ENCODE data around the gene HDC.

HDC gene

DNA sequence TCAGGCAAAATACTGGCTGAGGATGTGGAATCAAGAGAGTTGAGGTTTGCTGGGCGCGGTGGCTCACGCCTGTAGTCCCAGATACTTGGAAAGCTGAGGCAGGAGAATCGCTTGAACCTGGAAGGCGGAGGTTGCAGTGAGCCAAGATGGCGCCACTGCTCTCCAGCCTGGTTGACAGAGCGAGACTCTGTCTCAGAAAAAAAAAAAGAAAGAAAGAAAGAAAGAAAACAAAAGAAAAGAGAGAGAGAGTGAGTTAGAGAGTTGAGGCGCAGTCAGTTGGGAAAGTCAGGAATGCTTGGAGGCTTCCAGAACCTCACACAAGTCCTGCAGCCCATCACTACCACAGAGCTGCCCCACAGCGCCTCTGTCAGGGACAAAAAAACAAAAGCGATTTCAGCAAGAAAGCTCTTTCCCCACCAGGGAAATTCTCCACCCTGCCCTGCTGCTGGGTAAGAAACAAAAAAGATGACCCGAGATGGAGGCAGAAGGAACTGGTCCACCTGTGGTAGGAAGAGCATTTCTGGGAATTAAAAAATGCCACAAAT lies 13.8 kb downstream of the HDC start:
- no peak for DNase-seq

DNA sequence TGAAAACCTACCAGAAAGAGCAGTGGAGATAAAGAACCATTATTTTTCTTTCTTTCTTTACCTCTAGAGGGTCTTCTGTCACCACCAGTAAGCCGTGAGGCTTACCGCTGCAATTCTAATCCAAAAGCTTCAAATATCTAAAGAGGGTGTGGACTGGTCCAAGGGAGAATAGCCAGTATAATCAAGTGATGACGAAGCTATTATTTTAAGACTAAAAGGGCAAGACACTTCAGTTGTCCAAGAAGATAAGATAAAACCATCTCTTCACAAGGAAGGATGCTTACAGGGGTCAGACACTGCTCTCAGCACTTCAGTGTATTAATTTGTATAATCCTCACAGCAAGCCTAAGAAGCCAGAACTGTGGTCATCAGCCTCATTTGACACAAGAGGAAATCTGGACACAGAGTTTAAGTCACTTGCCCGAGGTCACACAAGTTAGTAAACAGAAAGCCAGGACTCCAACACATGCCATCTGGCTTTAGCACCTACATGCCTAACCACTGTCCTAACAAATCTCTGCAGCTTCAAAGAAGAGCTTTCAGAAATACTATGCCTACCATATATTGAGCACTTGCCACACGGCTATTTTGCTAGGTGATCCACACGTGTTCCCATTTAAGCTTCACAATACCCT lies 14.6 kb downstream of the HDC start:
- no peak for DNase-seq

DNA sequence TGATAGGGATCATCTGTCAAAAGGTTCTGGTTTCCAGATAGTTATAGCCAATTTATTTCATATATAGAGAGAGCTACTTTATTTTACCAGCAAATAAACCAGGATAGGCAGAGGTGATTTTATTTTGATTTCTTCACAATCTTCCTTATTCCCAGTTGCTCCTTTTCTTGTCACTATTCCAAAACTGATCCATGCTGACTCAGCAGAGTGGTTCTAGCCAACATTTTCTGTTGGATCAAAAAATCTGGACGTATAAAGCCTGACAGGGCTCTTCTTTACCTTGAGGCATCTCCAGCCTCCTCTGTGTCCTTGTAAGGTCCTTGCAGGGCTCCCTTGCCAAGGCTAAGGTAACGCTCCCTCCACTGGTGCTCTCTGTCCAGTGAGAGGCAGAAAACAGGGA lies 15.8 kb downstream of the HDC start:
- DNase-seq, result no peak

DNA sequence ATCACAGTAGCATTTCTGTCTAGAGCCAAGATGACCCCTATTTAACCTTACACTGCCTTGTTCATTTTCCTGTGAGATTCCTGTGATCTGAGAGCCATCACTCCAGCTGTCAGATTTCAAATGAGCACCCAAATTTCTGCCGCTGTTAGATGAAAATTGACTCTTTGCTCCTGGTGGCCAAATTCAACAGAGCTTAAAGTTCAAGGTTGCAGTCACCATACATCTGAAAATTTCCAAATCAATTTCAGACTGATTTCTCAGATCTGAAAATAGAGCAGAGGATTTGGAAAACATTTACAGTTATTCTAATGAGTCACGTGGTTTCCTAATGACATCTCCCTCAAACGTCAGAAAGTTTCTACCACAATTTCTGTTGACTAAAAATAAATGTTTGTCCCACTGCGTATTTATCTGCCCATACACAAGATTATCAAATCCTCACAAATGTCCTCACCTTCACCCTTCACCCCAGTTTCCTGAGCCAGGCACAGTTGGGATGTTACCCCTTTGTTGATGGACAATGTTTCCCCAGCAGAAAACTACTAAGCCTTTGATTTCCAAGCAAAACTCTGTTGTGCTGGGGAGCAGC lies 16.4 kb downstream of the HDC start:
- DNase-seq, result no peak

DNA sequence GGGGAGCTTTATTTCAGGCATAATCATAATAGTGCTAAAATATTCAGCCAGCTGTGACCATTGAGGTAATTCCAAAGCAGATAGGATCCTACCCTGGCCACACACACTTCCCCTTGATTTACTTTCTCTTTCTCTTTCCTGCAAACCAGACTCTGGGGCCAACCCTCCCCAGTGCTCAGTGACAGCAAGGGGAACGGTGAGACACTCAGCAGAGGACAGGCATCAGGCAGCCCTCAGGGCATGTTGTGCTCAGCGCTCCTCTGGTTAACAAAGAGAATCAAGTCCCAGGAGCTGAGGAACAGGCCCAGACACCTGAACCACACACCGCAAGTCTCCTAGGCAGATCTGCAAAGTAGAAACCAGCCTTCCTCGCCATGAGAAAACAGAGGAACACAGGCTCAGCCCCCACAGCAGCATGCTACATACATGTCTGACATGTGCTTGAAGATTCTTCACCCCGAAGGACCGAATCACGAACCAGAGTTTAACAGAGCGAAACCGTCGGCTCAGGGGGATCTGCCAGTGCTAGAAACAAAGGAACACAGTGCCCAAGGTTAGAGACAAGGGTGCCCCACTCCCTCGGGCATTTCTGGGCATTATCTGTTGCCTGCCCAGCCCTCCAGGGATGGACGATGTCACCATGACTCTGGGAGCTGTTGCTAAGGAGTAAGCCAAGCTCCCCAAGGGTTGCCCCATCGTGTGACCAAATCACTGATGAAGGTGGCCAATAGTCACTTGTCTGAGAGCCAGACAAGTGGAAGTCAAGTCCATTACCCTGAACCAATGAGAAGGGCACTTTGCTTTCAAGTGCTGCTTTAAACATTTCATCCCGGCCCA lies 17.5 kb downstream of the HDC start:
- DNase-seq, result no peak

DNA sequence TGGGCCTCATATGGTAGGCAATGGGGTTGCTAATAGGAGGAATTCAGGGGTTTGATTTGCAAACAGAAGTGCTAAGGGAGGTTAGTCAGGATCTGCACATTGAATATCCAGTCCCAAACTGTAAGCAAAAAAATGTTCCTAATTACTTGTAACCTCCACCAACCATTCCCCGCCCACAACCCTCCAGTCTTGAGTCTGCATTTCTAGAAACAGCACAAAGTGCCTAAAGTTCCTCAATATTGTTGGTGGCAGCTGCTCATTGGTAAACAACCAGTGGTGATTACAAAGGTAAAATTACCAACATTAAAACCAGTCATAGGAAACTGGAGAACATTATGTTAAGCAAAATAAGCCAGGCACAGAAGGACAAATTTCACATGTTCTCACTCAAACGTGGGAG lies 18.9 kb downstream of the HDC start:
- no peak for DNase-seq

DNA sequence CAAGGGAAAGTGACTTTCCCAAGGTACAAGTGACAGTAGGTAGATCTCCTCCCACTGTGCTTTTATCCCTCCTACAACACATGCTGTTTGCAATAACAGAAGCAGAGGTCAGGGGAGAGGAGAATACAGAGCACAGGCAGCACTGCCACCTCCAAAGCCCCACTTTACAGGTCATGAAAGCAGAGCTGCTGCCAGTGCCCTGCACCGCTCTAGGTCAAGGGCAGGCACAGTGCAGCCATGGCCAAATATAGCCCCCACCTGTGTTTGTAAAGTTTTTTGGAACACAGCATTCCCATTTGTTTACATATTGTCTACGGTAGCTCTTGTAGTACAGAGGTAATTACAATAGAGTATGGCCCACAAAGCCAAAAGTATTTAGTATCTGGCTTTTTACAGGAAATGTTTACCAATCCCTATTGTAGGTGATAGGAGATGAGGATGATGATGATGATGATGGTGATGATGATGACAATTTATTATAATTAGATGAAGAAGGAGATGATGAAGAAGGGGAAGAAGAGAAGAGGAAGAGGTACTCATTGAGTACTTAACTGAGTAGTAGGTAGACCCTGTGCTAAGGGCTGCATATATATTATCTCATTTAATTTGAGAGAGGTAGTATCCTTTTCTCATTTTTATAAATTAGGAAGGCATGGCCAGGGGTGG lies 20.4 kb downstream of the HDC start:
- DNase-seq, result no peak

DNA sequence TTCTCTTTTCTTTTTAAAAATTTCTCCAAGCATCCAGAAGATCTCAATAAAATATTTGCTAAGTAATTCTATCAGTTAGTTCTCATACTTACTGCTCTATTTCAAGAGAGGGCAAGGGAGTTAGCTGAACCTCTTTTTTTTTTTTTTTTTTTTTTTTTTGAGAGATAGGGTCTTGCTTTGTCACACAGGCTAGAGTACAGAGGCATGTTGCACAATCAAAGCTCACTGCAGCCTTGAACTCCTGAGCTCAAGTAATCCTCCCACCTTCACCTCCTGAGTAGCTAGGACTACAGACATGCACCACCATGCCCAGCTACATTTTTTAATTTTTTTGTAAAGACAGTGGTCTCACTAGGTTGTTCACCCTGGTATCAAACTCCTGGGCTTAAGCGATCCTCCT lies 21.4 kb downstream of the HDC start:
- no peak for DNase-seq

DNA sequence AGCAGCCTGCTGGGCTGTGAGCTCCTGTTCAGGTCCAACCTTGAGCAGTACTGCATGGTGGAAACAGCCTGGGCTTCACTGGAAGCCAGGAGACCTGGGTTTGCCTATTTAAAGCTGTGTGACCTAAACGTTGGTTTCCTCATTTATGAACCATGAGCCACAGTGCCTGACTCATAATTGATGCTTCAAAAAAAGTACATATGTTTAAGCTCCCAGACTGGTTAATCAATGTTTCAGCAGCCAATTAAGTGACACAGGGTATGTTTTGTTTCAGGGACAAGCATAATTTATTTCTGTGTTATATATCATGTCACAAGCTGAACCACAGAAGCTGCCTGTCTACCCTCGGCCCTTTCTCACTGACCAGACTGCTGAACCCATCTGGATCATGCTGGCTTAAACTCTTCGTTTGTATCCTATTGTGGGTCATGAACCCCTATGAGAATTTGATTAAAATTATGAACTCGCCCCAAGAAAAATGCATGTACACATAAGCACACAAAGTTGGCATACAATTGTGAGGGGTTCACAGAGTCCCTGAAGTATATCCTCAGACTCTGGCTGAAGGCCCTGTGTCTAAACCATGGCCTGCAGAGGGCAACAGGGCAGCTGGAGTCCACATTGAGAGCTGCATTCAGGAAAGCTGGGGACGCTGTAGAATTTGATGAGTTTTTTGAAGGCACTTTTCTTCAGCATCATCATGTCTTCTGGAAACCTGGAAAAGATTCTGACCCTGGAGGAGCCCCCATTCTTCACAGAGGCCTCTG lies 23.7 kb downstream of the HDC start:
- DNase-seq, result no peak

DNA sequence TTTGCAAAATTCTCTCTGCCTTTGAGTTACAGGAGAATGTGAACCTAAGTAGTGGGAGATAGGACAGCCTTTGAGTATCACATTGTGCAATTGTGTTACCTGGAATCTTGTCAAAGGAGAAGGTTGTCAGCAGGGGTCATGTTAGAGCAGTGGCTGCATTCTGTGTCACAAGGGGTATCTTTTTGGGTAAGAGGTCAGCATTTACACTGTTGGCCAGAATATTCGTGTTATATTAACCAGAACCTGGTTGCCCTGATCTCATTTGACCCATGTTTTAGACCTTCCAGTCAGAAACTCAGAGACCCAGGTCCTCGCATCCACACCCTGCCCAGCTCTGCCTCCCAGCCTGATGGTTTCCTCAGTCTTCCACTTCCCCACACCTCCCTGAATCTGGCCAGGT lies 27.3 kb downstream of the HDC start:
- DNase-seq, result no peak

DNA sequence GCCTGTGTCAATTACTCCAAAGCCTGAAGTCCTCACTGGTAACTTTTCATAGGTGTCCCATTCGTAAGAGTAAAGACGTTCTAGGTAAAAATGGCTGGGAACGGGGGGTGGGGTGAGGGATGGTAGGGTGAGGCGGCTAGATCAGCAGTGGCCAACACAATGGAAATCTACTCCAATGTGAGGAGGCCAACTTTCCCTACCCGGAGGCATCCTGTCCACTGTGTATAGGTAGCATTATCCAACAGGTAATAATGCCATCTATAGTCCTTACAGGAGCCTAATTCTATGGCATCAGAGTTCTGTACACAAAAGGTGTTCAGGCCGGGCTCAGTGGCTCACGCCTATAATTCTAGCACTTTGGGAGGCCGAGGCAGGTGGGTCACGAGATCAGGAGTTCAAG lies 29.1 kb downstream of the HDC start:
- no peak for DNase-seq

DNA sequence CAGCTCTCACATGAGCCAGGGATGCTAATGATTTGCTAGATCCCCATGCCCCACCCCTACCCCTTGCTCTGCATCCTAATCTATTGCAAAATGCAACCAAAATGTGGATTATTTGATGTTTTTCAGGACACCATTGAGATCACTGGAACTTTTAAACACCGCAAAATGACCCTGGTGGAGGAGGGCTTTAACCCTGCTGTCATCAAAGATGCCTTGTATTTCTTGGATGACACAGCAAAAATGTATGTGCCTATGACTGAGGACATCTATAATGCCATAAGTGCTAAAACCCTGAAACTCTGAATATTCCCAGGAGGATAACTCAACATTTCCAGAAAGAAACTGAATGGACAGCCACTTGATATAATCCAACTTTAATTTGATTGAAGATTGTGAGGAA lies 29.7 kb downstream of the HDC start:
- no peak for DNase-seq

DNA sequence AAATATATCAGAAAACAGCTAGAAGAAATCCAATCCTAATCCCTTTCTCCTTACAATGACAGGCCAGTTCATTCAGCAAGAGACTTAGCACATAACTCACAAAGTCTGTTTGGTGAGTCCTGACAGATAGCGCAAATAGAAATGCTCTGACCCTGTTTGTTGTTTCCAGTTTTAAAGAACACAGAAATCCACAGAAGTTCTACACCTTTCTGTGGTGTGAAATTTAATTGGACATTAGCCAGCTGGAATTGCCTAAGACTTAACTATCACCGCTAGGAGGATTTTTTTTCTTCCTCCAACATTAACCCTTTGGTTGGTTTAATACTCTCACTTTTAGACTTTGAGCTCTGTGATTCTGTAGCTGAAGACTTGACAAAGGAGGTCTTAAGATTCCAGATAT lies 30.8 kb downstream of the HDC start:
- DNase-seq, result no peak

DNA sequence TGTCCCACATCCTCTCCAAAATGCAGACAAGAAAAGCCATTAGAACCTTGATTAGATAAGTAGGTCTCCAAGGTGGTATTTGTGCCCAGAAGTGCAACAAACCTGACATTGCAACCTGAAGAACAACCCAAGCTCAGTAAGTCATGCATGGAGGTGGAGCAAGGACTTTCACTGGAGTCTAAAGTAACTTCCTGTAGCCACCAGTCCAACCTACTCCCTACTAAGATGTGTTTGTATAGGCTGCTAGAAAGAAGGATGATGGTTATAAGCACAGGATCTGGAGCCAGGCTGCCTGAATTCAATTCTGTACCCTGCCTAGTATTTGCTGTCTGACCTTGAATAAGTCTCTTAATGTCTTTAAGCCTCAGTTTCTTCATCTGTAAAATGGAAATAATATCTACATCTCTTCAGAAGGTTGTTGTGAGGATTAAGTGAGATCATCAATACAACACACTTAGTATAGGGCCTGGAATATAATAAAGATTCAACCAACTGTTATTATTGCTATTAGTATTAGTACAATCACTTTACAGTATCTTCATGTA lies 32.3 kb downstream of the HDC start:
- DNase-seq, result no peak

DNA sequence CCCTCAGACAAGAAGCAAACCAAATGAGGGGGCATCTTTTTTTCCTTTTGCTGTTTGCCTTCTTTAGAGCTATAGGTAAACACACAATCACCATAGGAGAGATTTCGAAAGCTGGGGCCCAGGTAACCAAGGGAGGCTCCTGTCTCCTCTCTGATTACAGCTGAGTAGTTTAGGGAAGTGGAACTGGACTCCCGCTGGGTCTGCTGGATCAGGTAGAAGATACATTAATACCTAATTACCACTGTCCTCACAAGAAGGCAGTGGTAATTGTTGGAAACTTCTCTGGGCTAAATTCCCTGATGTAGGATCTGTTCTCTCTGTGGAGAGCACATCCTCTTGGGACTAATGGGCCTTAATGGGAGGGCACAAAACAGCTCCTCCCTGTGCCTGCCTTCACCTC lies 32.7 kb downstream of the HDC start:
- DNase-seq, result no peak

DNA sequence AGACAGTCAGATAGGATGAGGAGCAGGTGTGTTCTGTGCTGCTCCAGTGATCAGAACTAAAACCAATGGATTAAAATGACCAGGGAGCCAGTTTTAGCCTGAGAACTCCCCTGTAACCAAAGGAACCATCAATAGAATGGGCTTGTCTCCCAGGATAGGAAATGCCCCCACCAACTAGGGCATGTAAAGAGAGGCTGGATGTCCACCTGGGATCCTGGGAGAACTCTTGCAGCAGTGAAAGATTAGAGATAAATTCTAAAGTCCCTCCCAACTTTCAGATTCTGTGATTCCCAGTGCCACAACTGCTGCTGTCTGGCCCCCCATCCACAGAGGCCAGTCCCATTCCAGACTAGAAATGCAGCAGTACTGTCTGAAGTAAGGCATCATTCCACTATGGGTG lies 33.8 kb downstream of the HDC start:
- no peak for DNase-seq

DNA sequence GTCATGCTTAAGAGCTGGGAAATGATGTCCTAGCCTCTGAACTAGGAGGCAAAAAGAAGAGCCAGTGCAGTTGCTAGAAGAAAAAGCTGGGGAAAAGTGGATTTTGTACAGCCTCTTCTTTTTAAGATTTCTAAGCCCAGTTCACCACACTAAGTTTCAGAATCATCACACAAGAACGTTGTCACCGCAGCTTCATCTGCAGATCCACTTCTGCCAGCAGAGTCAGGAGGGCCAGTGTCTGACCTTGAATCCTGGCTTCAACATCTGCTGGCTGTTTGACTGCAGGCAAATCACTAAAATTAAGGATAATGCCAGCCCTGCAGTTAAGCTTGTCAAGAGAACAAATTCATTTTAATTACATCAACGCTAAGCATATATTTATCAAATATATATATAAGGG lies 36.2 kb downstream of the HDC start:
- DNase-seq, result no peak

DNA sequence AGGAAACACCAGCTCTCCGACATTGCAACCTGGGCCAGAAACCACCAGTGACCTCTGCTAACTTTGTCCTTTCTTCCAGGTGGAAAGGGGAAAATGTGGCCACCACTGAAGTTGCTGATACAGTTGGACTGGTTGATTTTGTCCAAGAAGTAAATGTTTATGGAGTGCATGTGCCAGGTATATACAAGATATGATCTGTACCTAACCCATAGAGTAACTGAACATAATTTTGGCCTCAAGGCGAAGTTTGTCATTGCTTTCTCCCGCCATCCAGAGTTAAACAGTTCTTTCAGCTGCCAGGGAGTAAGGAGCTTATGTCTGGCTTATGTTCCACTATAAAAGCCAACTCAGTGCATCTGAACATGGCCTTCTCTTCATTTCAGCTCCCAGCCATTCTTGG lies 36.7 kb downstream of the HDC start:
- no peak for DNase-seq

DNA sequence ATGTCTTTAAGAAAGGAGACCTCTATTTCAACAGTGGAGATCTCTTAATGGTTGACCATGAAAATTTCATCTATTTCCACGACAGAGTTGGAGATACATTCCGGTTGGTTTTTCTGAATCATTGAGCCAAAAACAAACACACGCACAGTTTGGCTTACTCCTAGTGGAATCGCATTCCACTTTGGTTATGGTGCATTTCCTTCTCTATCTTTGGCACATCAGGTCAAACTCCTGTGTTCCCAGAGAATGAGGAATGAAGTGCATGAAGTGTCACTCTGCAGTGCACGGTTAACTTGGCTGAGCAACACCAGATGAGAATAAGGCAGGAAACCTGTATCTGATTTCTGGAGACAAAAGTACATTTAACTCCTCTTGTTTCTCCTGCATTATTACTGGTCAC lies 38.5 kb downstream of the HDC start:
- no peak for DNase-seq

DNA sequence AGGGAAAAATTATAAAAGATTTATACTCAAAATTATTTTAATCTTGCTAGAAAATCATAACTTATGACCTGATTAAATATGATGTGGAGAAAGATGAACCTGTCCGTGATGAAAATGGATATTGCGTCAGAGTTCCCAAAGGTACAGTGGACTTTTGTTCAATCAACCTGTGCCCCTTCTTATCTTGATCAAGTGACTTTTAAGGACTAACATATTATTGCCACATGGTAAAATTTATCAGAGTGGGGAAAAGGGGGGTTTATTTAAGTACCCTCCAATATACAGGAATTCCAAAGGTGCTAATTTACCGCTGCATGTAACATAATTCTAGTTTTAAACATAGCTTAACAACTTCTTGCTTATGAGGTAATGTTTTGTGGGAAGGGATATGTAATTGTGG lies 39.6 kb downstream of the HDC start:
- DNase-seq, result no peak

DNA sequence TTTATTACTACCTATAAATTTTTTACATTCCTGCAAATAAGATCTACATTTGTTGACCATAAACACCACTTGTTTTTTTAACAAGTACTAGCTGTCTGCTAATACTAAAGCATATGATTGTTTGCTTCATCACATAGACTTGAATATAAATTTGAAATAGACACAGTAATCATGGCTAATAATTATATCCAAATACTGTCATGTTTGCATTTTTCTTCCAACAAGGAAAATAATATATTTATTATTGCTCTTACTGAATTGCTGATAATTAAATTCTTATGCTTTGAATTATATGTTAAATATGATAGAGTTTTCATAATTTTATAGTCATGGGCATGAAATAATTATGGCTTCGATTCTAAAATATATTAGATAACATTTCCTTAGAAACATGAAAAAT lies 40.5 kb downstream of the HDC start:
- DNase-seq, result no peak

DNA sequence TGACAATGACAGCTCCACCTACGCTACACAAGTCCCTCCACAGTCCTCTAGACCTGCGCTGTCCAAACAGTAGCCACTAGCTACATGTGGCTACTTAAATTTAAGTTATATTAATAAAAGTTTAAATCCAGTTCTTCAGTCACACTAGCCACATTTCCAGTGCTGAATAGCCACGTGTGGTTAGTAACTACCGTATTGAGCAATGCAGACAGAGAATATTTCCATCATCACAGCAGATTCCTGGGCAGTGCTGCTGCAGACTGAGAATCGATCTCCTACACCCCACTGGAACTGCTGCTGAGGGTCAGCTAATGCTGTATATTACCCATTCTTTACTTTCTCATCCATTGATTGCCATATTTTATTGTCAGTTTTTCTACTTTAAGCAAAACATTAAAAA lies 40.9 kb downstream of the HDC start:
- no peak for DNase-seq

DNA sequence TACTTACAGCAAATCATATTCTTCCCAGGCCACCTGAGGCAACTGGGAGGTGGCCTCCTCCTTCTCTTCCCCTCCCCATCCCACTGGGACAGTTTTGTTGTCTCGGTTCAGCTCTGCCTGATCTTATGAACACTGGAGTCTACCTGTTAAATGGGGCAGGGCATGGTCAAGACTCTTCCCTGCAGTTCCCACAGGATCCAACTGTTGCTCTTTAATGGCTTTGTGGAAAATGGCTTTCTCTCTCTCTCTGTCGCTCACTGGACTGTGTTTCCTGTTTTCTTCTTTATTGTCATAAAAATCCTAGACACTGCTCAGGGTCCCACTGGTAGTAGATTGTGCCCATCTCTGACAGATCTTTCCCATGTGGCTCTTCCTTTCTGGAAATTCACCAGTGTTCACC lies 43.3 kb downstream of the HDC start:
- DNase-seq, result no peak

All from NCI-H187 treated with DMSO at 0.1 percent for 48 hours (cell line).